Stimulated activated naive B cell treated with anti-CD40 and anti-IgM and Interleukin-4, amounts not matched to agents 10 μg/mL and 1 μg/mL and 100 μg/mL, for 72 hours (primary cell): Measurements from ENCODE around the gene TIMD4.
"Not testable (repeated sequence)": the region's sequence is repeated elsewhere in the genome, so short reads cannot be mapped to it uniquely, and the experiment has no call there.

Source experiments
- ATAC-seq, 2 donors: fragments of 150-1000 bp; cut with Tn5 transposase; replicated peaks; 2 replicates each; pipeline ENCODE4 v1.10.0; 2021; ENCODE audit warnings: moderate library complexity in 1 of 2
- DNase-seq: peaks from one replicate; pipeline ENCODE4 v3.0.0; 2021
- H3K27ac Mint-ChIP-seq: one replicate; pipeline ENCODE4 v1.8.0; 2022; ENCODE audit warnings: mild to moderate bottlenecking, mixed read lengths
- H3K27me3 Mint-ChIP-seq, 2 donors: one replicate each; pipeline ENCODE4 v1.8.0; 2022; ENCODE audit warnings: mixed read lengths in 2 of 2
- H3K36me3 Mint-ChIP-seq, 2 donors: one replicate each; pipeline ENCODE4 v1.8.0; 2022; ENCODE audit warnings: mixed read lengths in 2 of 2, mild to moderate bottlenecking in 1 of 2
- H3K4me1 Mint-ChIP-seq, 2 donors: one replicate each; pipeline ENCODE4 v1.8.0; 2022; ENCODE audit warnings: mixed read lengths in 2 of 2, mild to moderate bottlenecking in 1 of 2
- H3K4me3 Mint-ChIP-seq, 2 donors: one replicate each; pipeline ENCODE4 v1.8.0; 2022; ENCODE audit warnings: mild to moderate bottlenecking in 2 of 2, mixed read lengths in 2 of 2, moderate library complexity in 1 of 2
- H3K9me3 Mint-ChIP-seq, 2 donors: one replicate each; pipeline ENCODE4 v1.8.0; 2022; ENCODE audit warnings: mixed read lengths in 2 of 2, mild to moderate bottlenecking in 1 of 2

Gene TIMD4

GRCh38 chr5:156942064-156942463 is 21.0 kb downstream of the TIMD4 start:
- H3K9me3 Mint-ChIP-seq = no peaks in the 10 kb centered on the region
- H3K27me3 Mint-ChIP-seq = peaks cover 7 to 14% of the 10 kb centered on the region in 2 donors
- peaks cover 5 to 7% of the 10 kb centered on the region in 2 donors for H3K4me1 Mint-ChIP-seq
- no peak overlapping the region for H3K27ac Mint-ChIP-seq
- DNase-seq (no peak), ATAC-seq (peak in 1 of 2 donors; percentile 45)
- H3K4me3 Mint-ChIP-seq = no peak overlapping the region
- H3K36me3 Mint-ChIP-seq = no peaks in the 10 kb centered on the region

- H3K4me1 Mint-ChIP-seq, DNase-seq, H3K9me3 Mint-ChIP-seq, H3K4me3 Mint-ChIP-seq, ATAC-seq, H3K27ac Mint-ChIP-seq, H3K36me3 Mint-ChIP-seq: not testable (repeated sequence)
- peaks cover 7 to 14% of the 10 kb centered on the region in 2 donors for H3K27me3 Mint-ChIP-seq
Measured at GRCh38 chr5:156940462-156940861, 22.6 kb downstream of the TIMD4 start.

GRCh38 chr5:156936972-156937371 is 26.1 kb downstream of the TIMD4 start:
- ATAC-seq = peak; percentile 62 to 73
- Mint-ChIP-seq H3K36me3 (no peaks in the 10 kb centered on the region), H3K4me1 (peaks cover 1 to 2% of the 10 kb centered on the region in 2 donors)

GRCh38 chr5:156934450-156935211 is 28.4 kb downstream of the TIMD4 start:
- Mint-ChIP-seq H3K9me3 (peaks cover 1 to 4% of the 10 kb centered on the region in 2 donors), H3K27me3 (peaks cover 3 to 12% of the 10 kb centered on the region in 2 donors), H3K4me1 (peaks cover 0 to under 1% of the 10 kb centered on the region in 2 donors), H3K36me3 (no peaks in the 10 kb centered on the region), H3K4me3 (no peak overlapping the region), H3K27ac (no peak overlapping the region)
- ATAC-seq = peak in 1 of 2 donors; percentile 50
- DNase-seq = no peak

More at GRCh38 chr5:156936972-156937371, 26.1 kb downstream of the TIMD4 start:
- H3K27me3 Mint-ChIP-seq = peaks cover 7 to 14% of the 10 kb centered on the region in 2 donors
- DNase-seq = no peak
- no peak overlapping the region for H3K27ac Mint-ChIP-seq
- H3K4me3 Mint-ChIP-seq = no peak overlapping the region
- H3K9me3 Mint-ChIP-seq = no peaks in the 10 kb centered on the region

- Mint-ChIP-seq H3K4me1 (peaks cover 1 to 6% of the 10 kb centered on the region in 2 donors), H3K27me3 (peaks cover 0 to 6% of the 10 kb centered on the region in 2 donors), H3K36me3 (no peaks in the 10 kb centered on the region), H3K4me3 (no peak overlapping the region), H3K27ac (no peak overlapping the region), H3K9me3 (peaks cover 1 to 4% of the 10 kb centered on the region in 2 donors)
- DNase-seq (no peak), ATAC-seq (no peak)
Measured at GRCh38 chr5:156929366-156929948, 33.6 kb downstream of the TIMD4 start.

- H3K27me3 Mint-ChIP-seq = peaks cover 0 to 6% of the 10 kb centered on the region in 2 donors
- H3K4me3 Mint-ChIP-seq = no peak overlapping the region
- peaks cover 1 to 6% of the 10 kb centered on the region in 2 donors for H3K4me1 Mint-ChIP-seq
- peaks cover 1 to 4% of the 10 kb centered on the region in 2 donors for H3K9me3 Mint-ChIP-seq
- H3K27ac Mint-ChIP-seq = no peak overlapping the region
- no peak for ATAC-seq
- H3K36me3 Mint-ChIP-seq = no peaks in the 10 kb centered on the region
- no peak for DNase-seq
Measured at GRCh38 chr5:156927545-156927944, 35.5 kb downstream of the TIMD4 start.

- H3K27ac Mint-ChIP-seq = not testable (repeated sequence)
- H3K4me1 Mint-ChIP-seq = peaks cover 5 to 13% of the 10 kb centered on the region in 2 donors
Measured at GRCh38 chr5:156925767-156926166, 37.3 kb downstream of the TIMD4 start.

GRCh38 chr5:156922207-156922792 is 40.7 kb downstream of the TIMD4 start:
- no peak overlapping the region for H3K27ac Mint-ChIP-seq
- H3K4me3 Mint-ChIP-seq = no peak overlapping the region
- DNase-seq (no peak), ATAC-seq (peak in 1 of 2 donors; percentile 18)
- no peaks in the 10 kb centered on the region for H3K9me3 Mint-ChIP-seq
- H3K27me3 Mint-ChIP-seq = peaks cover 0 to 5% of the 10 kb centered on the region in 2 donors
- H3K4me1 Mint-ChIP-seq = peaks cover 15 to 23% of the 10 kb centered on the region in 2 donors
- H3K36me3 Mint-ChIP-seq = no peaks in the 10 kb centered on the region

More at GRCh38 chr5:156925767-156926166, 37.3 kb downstream of the TIMD4 start:
- H3K36me3 Mint-ChIP-seq, H3K4me3 Mint-ChIP-seq, H3K9me3 Mint-ChIP-seq, H3K27me3 Mint-ChIP-seq, ATAC-seq, DNase-seq: not testable (repeated sequence)

- Mint-ChIP-seq H3K36me3 (no peaks in the 10 kb centered on the region), H3K27me3 (no peaks in the 10 kb centered on the region), H3K27ac (no peak overlapping the region), H3K9me3 (no peaks in the 10 kb centered on the region), H3K4me3 (no peak overlapping the region), H3K4me1 (peaks cover 15 to 25% of the 10 kb centered on the region in 2 donors)
- DNase-seq = no peak
- ATAC-seq = peak; percentile 43 to 51
Measured at GRCh38 chr5:156920861-156921431, 42.1 kb downstream of the TIMD4 start.

GRCh38 chr5:156920042-156920860 is 42.8 kb downstream of the TIMD4 start:
- no peaks in the 10 kb centered on the region for H3K36me3 Mint-ChIP-seq
- no peak overlapping the region for H3K4me3 Mint-ChIP-seq
- no peak overlapping the region for H3K27ac Mint-ChIP-seq
- no peaks in the 10 kb centered on the region for H3K27me3 Mint-ChIP-seq
- peak; percentile 63 to 73 for ATAC-seq
- DNase-seq = peak; percentile 31
- H3K4me1 Mint-ChIP-seq = peaks cover 15 to 28% of the 10 kb centered on the region in 2 donors
- H3K9me3 Mint-ChIP-seq = no peaks in the 10 kb centered on the region

- Mint-ChIP-seq H3K27ac (no peak overlapping the region), H3K4me3 (no peak overlapping the region), H3K27me3 (no peaks in the 10 kb centered on the region), H3K36me3 (no peaks in the 10 kb centered on the region), H3K9me3 (peaks cover 3% of the 10 kb centered on the region in 2 donors), H3K4me1 (peaks cover 22 to 42% of the 10 kb centered on the region in 2 donors)
- no peak for DNase-seq
- peak in 1 of 2 donors; percentile 29 for ATAC-seq
Measured at GRCh38 chr5:156918311-156918845, 44.6 kb downstream of the TIMD4 start.

GRCh38 chr5:156914371-156914737 is 48.7 kb downstream of the TIMD4 start:
- Mint-ChIP-seq H3K27me3 (no peaks in the 10 kb centered on the region), H3K27ac (peak overlapping the region; percentile 4), H3K9me3 (peaks cover 3% of the 10 kb centered on the region in 2 donors), H3K4me3 (peak overlapping the region in 1 of 2 donors; percentile 29), H3K36me3 (peaks cover 0 to 5% of the 10 kb centered on the region in 2 donors), H3K4me1 (peaks cover 20 to 36% of the 10 kb centered on the region in 2 donors)
- ATAC-seq (no peak), DNase-seq (no peak)

- peaks cover 0 to 5% of the 10 kb centered on the region in 2 donors for H3K36me3 Mint-ChIP-seq
- H3K27ac Mint-ChIP-seq = peak overlapping the region; percentile 4
- peaks cover 18 to 36% of the 10 kb centered on the region in 2 donors for H3K4me1 Mint-ChIP-seq
- peak overlapping the region in 1 of 2 donors; percentile 29 for H3K4me3 Mint-ChIP-seq
- ATAC-seq (peak; percentile 96 to 98), DNase-seq (peak; percentile 8)
- no peaks in the 10 kb centered on the region for H3K27me3 Mint-ChIP-seq
- peaks cover 3% of the 10 kb centered on the region in 2 donors for H3K9me3 Mint-ChIP-seq
Measured at GRCh38 chr5:156913719-156914370, 49.2 kb downstream of the TIMD4 start.
